ENCODE results near the gene RMND1. TPM values are rescaled to one million over a fixed set of nuclear protein-coding genes. Genes with fewer than 3 reads are reported as not detected.

The RMND1 gene
- total and polyA plus RNA-seq, 2 of the 13 experiments (the other 11 are each of a cell fraction or from before 2014, with no cell fraction given) = 34.0 to 72.5 TPM

DNA sequence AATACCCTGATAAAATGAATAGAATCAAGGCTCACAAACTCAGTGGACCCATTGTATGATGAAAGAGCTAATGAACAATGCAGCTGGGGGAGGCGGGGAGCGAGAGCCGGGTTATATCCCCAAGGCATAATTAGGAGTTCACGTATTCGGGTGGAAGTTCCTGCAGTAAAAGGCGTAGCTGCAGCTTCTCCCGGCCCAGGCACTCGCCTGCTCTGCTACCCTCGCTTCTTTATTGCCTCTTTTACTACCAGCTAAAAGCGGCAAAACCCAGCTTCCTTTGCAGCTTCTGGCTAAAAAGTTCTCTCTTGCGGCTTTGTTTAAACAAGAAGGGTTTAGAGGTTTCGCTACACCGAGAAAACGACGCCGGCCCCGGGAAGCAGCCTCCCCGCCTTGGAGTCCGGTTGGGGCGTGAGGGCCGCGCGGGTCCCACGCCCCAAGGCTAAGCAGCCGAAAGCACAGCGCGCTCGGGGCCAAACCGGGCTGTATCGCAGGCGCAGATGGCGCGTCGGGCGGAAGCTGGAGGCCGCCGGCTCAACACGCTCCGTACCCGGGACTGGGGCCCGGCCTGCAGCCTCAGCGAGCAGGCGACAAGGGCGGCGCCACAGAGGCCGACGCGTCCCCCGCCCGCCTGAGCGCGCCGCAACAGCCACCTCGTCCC lies 62.2 kb downstream of the RMND1 start (continued):
- peak; percentile 86; the same call in 1 of the 2 replicates for TF ChIP-seq NFAT5 (CRISPR knock-in tag; IDR thresholded peaks at IDR 0.05)
- 0 out of 2 replicates have a peak, but pooled peaks have one; percentile 4 for TF ChIP-seq SNAPC2 (CRISPR knock-in tag; IDR thresholded peaks at IDR 0.05)
- no peak for TF ChIP-seq MAFK (conservative IDR thresholded peaks at IDR 0.05 in 1 of 2, IDR thresholded peaks at IDR 0.05 in 1 of 2; ENCODE audit: low read length in 2 of 2)
- no peak for TF ChIP-seq ADNP (CRISPR knock-in tag; IDR thresholded peaks at IDR 0.05)
- TF ChIP-seq ZNF367 (CRISPR knock-in tag; IDR thresholded peaks at IDR 0.05; ENCODE audit: borderline replicate concordance) = peak; percentile 28; the same call in 1 of the 2 replicates
- TF ChIP-seq, protein P1, sequence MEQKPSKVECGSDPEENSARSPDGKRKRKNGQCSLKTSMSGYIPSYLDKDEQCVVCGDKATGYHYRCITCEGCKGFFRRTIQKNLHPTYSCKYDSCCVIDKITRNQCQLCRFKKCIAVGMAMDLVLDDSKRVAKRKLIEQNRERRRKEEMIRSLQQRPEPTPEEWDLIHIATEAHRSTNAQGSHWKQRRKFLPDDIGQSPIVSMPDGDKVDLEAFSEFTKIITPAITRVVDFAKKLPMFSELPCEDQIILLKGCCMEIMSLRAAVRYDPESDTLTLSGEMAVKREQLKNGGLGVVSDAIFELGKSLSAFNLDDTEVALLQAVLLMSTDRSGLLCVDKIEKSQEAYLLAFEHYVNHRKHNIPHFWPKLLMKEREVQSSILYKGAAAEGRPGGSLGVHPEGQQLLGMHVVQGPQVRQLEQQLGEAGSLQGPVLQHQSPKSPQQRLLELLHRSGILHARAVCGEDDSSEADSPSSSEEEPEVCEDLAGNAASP (CRISPR knock-in tag; IDR thresholded peaks at IDR 0.05; ENCODE audit: borderline replicate concordance) = 0 out of 2 replicates have a peak, but pooled peaks have one; percentile 9
- TF ChIP-seq SIN3A (IDR thresholded peaks at IDR 0.05; ENCODE audit: borderline replicate concordance, low read depth, low read length) = 0 out of 2 replicates have a peak, but pooled peaks have one; percentile 41
- TF ChIP-seq, protein P2, sequence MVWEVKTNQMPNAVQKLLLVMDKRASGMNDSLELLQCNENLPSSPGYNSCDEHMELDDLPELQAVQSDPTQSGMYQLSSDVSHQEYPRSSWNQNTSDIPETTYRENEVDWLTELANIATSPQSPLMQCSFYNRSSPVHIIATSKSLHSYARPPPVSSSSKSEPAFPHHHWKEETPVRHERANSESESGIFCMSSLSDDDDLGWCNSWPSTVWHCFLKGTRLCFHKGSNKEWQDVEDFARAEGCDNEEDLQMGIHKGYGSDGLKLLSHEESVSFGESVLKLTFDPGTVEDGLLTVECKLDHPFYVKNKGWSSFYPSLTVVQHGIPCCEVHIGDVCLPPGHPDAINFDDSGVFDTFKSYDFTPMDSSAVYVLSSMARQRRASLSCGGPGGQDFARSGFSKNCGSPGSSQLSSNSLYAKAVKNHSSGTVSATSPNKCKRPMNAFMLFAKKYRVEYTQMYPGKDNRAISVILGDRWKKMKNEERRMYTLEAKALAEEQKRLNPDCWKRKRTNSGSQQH (CRISPR knock-in tag; IDR thresholded peaks at IDR 0.05; ENCODE audit: low read depth) = no peak; the same call in 1 of the 2 replicates
- peak; percentile 93 for TF ChIP-seq ZNF766 (CRISPR knock-in tag; IDR thresholded peaks at IDR 0.05; ENCODE audit: borderline replicate concordance)
- TF ChIP-seq ELF1 (CRISPR knock-in tag; IDR thresholded peaks at IDR 0.05) = no peak
- peak; percentile 96 for TF ChIP-seq ZNF607 (CRISPR knock-in tag; IDR thresholded peaks at IDR 0.05; ENCODE audit: borderline replicate concordance)
- no peak for TF ChIP-seq NPAS2 (CRISPR knock-in tag; IDR thresholded peaks at IDR 0.05; ENCODE audit: borderline replicate concordance)
- TF ChIP-seq NBN (conservative IDR thresholded peaks at IDR 0.05) = no peak
- peak; percentile 87 for TF ChIP-seq SPEN (CRISPR knock-in tag; IDR thresholded peaks at IDR 0.05; ENCODE audit: low read depth)
- no peak; the same call in 1 of the 2 replicates for TF ChIP-seq ZNF3 (CRISPR knock-in tag; IDR thresholded peaks at IDR 0.05)
- TF ChIP-seq, protein P3, sequence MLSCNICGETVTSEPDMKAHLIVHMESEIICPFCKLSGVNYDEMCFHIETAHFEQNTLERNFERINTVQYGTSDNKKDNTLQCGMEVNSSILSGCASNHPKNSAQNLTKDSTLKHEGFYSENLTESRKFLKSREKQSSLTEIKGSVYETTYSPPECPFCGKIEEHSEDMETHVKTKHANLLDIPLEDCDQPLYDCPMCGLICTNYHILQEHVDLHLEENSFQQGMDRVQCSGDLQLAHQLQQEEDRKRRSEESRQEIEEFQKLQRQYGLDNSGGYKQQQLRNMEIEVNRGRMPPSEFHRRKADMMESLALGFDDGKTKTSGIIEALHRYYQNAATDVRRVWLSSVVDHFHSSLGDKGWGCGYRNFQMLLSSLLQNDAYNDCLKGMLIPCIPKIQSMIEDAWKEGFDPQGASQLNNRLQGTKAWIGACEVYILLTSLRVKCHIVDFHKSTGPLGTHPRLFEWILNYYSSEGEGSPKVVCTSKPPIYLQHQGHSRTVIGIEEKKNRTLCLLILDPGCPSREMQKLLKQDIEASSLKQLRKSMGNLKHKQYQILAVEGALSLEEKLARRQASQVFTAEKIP (CRISPR knock-in tag; IDR thresholded peaks at IDR 0.05; ENCODE audit: borderline replicate concordance) = no peak
- TF ChIP-seq ZNF343 (CRISPR knock-in tag; IDR thresholded peaks at IDR 0.05) = no peak

Measured in HepG2 (cell line).